ENCODE data around the gene KRT86.

KRT86 gene

GRCh38 chr12:52274521-52275120 is at the start of gene KRT86:
Gene KRT86, plus strand, starts transcription at chr12:52274645. Its CDS starts 27,272 bp downstream, at chr12:52301917.
- no peaks in the 10 kb centered on the region for H3K36me3 ChIP-seq (ENCODE audit: insufficient read depth, low read depth, low read length)
- H3K4me1 ChIP-seq (ENCODE audit: insufficient read depth, low read length): no peaks in the 10 kb centered on the region
- peaks cover 36% of the 10 kb centered on the region for H3K27me3 ChIP-seq (ENCODE audit: insufficient read depth, low read length)
- no peaks in the 10 kb centered on the region for H3K9me3 ChIP-seq (ENCODE audit: insufficient read depth, low read depth, low read length)
- H3K4me3 ChIP-seq (ENCODE audit: low read length): no peak within 1 kb of the TSS
- H3K9ac ChIP-seq (ENCODE audit: low read depth, low read length): no peak within 1 kb of the TSS
- H3K27ac ChIP-seq (ENCODE audit: low read length): no peak within 1 kb of the TSS

- H3K9ac ChIP-seq (ENCODE audit: low read depth, low read length): no peak overlapping the region
- no peaks in the 10 kb centered on the region for H3K36me3 ChIP-seq (ENCODE audit: insufficient read depth, low read depth, low read length)
- H3K27ac ChIP-seq (ENCODE audit: low read length): no peak overlapping the region
- no peaks in the 10 kb centered on the region for H3K4me1 ChIP-seq (ENCODE audit: insufficient read depth, low read length)
- H3K27me3 ChIP-seq (ENCODE audit: insufficient read depth, low read length): peaks cover 14% of the 10 kb centered on the region
- H3K4me3 ChIP-seq (ENCODE audit: low read length): no peak overlapping the region
- H3K9me3 ChIP-seq (ENCODE audit: insufficient read depth, low read depth, low read length): no peaks in the 10 kb centered on the region
Measured at GRCh38 chr12:52225752-52226151, 48.7 kb upstream of the KRT86 start.

- no peak overlapping the region for H3K27ac ChIP-seq (ENCODE audit: low read length)
- no peaks in the 10 kb centered on the region for H3K9me3 ChIP-seq (ENCODE audit: insufficient read depth, low read depth, low read length)
- no peak overlapping the region for H3K9ac ChIP-seq (ENCODE audit: low read depth, low read length)
- peaks cover 21% of the 10 kb centered on the region for H3K27me3 ChIP-seq (ENCODE audit: insufficient read depth, low read length)
- no peaks in the 10 kb centered on the region for H3K36me3 ChIP-seq (ENCODE audit: insufficient read depth, low read depth, low read length)
- H3K4me1 ChIP-seq (ENCODE audit: insufficient read depth, low read length): no peaks in the 10 kb centered on the region
- H3K4me3 ChIP-seq (ENCODE audit: low read length): no peak overlapping the region
Measured at GRCh38 chr12:52226446-52226845, 48.0 kb upstream of the KRT86 start.

- peaks cover 33% of the 10 kb centered on the region for H3K27me3 ChIP-seq (ENCODE audit: insufficient read depth, low read length)
- no peaks in the 10 kb centered on the region for H3K9me3 ChIP-seq (ENCODE audit: insufficient read depth, low read depth, low read length)
- H3K4me3 ChIP-seq (ENCODE audit: low read length): no peak overlapping the region
- no peaks in the 10 kb centered on the region for H3K36me3 ChIP-seq (ENCODE audit: insufficient read depth, low read depth, low read length)
- H3K4me1 ChIP-seq (ENCODE audit: insufficient read depth, low read length): peaks cover 3% of the 10 kb centered on the region; the same call in 1 of the 2 replicates
- no peak overlapping the region for H3K9ac ChIP-seq (ENCODE audit: low read depth, low read length)
- no peak overlapping the region for H3K27ac ChIP-seq (ENCODE audit: low read length)
Measured at GRCh38 chr12:52227606-52228166, 46.8 kb upstream of the KRT86 start.

GRCh38 chr12:52228366-52228765 is 46.1 kb upstream of the KRT86 start:
- Histone ChIP-seq H3K9ac (ENCODE audit: low read depth, low read length) (no peak overlapping the region), H3K4me1 (ENCODE audit: insufficient read depth, low read length) (peaks cover 3% of the 10 kb centered on the region; the same call in 1 of the 2 replicates), H3K27ac (ENCODE audit: low read length) (no peak overlapping the region), H3K4me3 (ENCODE audit: low read length) (no peak overlapping the region), H3K27me3 (ENCODE audit: insufficient read depth, low read length) (peaks cover 40% of the 10 kb centered on the region), H3K36me3 (ENCODE audit: insufficient read depth, low read depth, low read length) (no peaks in the 10 kb centered on the region), H3K9me3 (ENCODE audit: insufficient read depth, low read depth, low read length) (no peaks in the 10 kb centered on the region)

GRCh38 chr12:52228931-52229330 is 45.5 kb upstream of the KRT86 start:
- Histone ChIP-seq H3K9me3 (ENCODE audit: insufficient read depth, low read depth, low read length) (no peaks in the 10 kb centered on the region), H3K27ac (ENCODE audit: low read length) (no peak overlapping the region), H3K9ac (ENCODE audit: low read depth, low read length) (no peak overlapping the region), H3K4me3 (ENCODE audit: low read length) (no peak overlapping the region), H3K4me1 (ENCODE audit: insufficient read depth, low read length) (peaks cover 3% of the 10 kb centered on the region; the same call in 1 of the 2 replicates), H3K27me3 (ENCODE audit: insufficient read depth, low read length) (peaks cover 46% of the 10 kb centered on the region), H3K36me3 (ENCODE audit: insufficient read depth, low read depth, low read length) (no peaks in the 10 kb centered on the region)

- peaks cover 6% of the 10 kb centered on the region; the same call in 1 of the 2 replicates for H3K4me1 ChIP-seq (ENCODE audit: insufficient read depth, low read length)
- peaks cover 56% of the 10 kb centered on the region for H3K27me3 ChIP-seq (ENCODE audit: insufficient read depth, low read length)
- no peaks in the 10 kb centered on the region for H3K9me3 ChIP-seq (ENCODE audit: insufficient read depth, low read depth, low read length)
- no peaks in the 10 kb centered on the region for H3K36me3 ChIP-seq (ENCODE audit: insufficient read depth, low read depth, low read length)
- no peak overlapping the region for H3K4me3 ChIP-seq (ENCODE audit: low read length)
- H3K27ac ChIP-seq (ENCODE audit: low read length): no peak overlapping the region
- H3K9ac ChIP-seq (ENCODE audit: low read depth, low read length): no peak overlapping the region
Measured at GRCh38 chr12:52229836-52230343, 44.6 kb upstream of the KRT86 start.

- H3K4me1 ChIP-seq (ENCODE audit: insufficient read depth, low read length): peaks cover 6% of the 10 kb centered on the region; the same call in 1 of the 2 replicates
- H3K27ac ChIP-seq (ENCODE audit: low read length): no peak overlapping the region
- no peaks in the 10 kb centered on the region for H3K9me3 ChIP-seq (ENCODE audit: insufficient read depth, low read depth, low read length)
- no peak overlapping the region for H3K4me3 ChIP-seq (ENCODE audit: low read length)
- H3K27me3 ChIP-seq (ENCODE audit: insufficient read depth, low read length): peaks cover 63% of the 10 kb centered on the region
- no peak overlapping the region for H3K9ac ChIP-seq (ENCODE audit: low read depth, low read length)
- no peaks in the 10 kb centered on the region for H3K36me3 ChIP-seq (ENCODE audit: insufficient read depth, low read depth, low read length)
Measured at GRCh38 chr12:52230364-52231281, 43.8 kb upstream of the KRT86 start.

GRCh38 chr12:52231305-52232202 is 42.9 kb upstream of the KRT86 start:
- Histone ChIP-seq H3K4me3 (ENCODE audit: low read length) (no peak overlapping the region), H3K9me3 (ENCODE audit: insufficient read depth, low read depth, low read length) (no peaks in the 10 kb centered on the region), H3K27ac (ENCODE audit: low read length) (no peak overlapping the region), H3K4me1 (ENCODE audit: insufficient read depth, low read length) (peaks cover 6% of the 10 kb centered on the region; the same call in 1 of the 2 replicates), H3K9ac (ENCODE audit: low read depth, low read length) (no peak overlapping the region), H3K27me3 (ENCODE audit: insufficient read depth, low read length) (peaks cover 69% of the 10 kb centered on the region), H3K36me3 (ENCODE audit: insufficient read depth, low read depth, low read length) (no peaks in the 10 kb centered on the region)

GRCh38 chr12:52232203-52232673 is 42.2 kb upstream of the KRT86 start:
- peaks cover 71% of the 10 kb centered on the region for H3K27me3 ChIP-seq (ENCODE audit: insufficient read depth, low read length)
- H3K36me3 ChIP-seq (ENCODE audit: insufficient read depth, low read depth, low read length): no peaks in the 10 kb centered on the region
- peaks cover 9% of the 10 kb centered on the region; the same call in 1 of the 2 replicates for H3K4me1 ChIP-seq (ENCODE audit: insufficient read depth, low read length)
- H3K9ac ChIP-seq (ENCODE audit: low read depth, low read length): no peak overlapping the region
- no peak overlapping the region for H3K27ac ChIP-seq (ENCODE audit: low read length)
- peak overlapping the region; percentile 71; the same call in 1 of the 2 replicates for H3K4me3 ChIP-seq (ENCODE audit: low read length)
- no peaks in the 10 kb centered on the region for H3K9me3 ChIP-seq (ENCODE audit: insufficient read depth, low read depth, low read length)

Data from iPS-20b (cell line).